Peyer's patch (tissue), 4 donors: ENCODE data around the gene TNFSF18. TPM values are rescaled to one million over a fixed set of nuclear protein-coding genes. Genes with fewer than 3 reads are reported as not detected.

Experiments
- DNase-seq, 3 donors: peaks; one replicate each; pipeline ENCODE4 v3.0.0-alpha.2; 2017 to 2019
- H3K27ac ChIP-seq, 4 donors: fragments of 200-600 bp; sonication (generic); one replicate each; pipeline ENCODE4 v1.5.1; 2016 to 2019
- H3K27me3 ChIP-seq, 2 donors: fragments of 200-600 bp; sonication (generic); one replicate each; pipeline ENCODE4 v1.5.1; 2019
- H3K36me3 ChIP-seq, 3 donors: fragments of 200-600 bp; sonication (generic); one replicate each; pipeline ENCODE4 v1.5.1; 2016 to 2019
- H3K4me1 ChIP-seq, 4 donors: fragments of 200-600 bp; sonication (generic); one replicate each; pipeline ENCODE4 v1.5.1; 2016 to 2019
- H3K4me3 ChIP-seq, 4 donors: fragments of 200-600 bp; sonication (generic); 1 replicate in 3 of 4; 2 replicates in 1 of 4; pipeline ENCODE4 v1.5.1; 2016 to 2019; ENCODE audit warnings: mild to moderate bottlenecking in 1 of 4
- H3K9me3 ChIP-seq, 4 donors: fragments of 200-600 bp; sonication (generic); one replicate each; pipeline ENCODE4 v1.5.1; 2016 to 2019; ENCODE audit warnings: mild to moderate bottlenecking in 1 of 4
- CTCF ChIP-seq, 6 experiments: fragments of 450-650 bp in 4 of 6; fragments of 200-600 bp in 2 of 6; sonication (generic) in 1 of 6; IDR thresholded peaks; one replicate each; pipeline ENCODE4 v1.5.1; 2017 to 2019; ENCODE audit warnings: antibody characterized with exemption in 6 of 6, mild to moderate bottlenecking in 3 of 6, moderate library complexity in 1 of 6
- POLR2A ChIP-seq, 2 donors: fragments of 450-650 bp; IDR thresholded peaks; one replicate each; pipeline ENCODE4 v1.5.1; 2017; ENCODE audit warnings: antibody characterized with exemption in 2 of 2, mild to moderate bottlenecking in 2 of 2, moderate library complexity in 2 of 2
- total RNA-seq, 4 donors: library from RNA; depleted of rRNA; stranded (reverse); fragments of >200 nt; gene quantifications; one replicate each; pipeline ENCODE4 v1.1.0, GENCODE V29; 2016

TNFSF18 gene
- total RNA-seq, 4 donors from 2014 or later, result not detected

- TF ChIP-seq CTCF (IDR thresholded peaks at IDR 0.05) (no peak), POLR2A (IDR thresholded peaks at IDR 0.05) (no peak)
Observed at GRCh38 chr1:173063171-173063570, 12.4 kb upstream of the TNFSF18 start.

GRCh38 chr1:173062150-173062938, 11.6 kb upstream of the TNFSF18 start:
- H3K4me3 ChIP-seq, result no peak overlapping the region
- no peak for TF ChIP-seq CTCF (IDR thresholded peaks at IDR 0.05)
- no peak for TF ChIP-seq POLR2A (IDR thresholded peaks at IDR 0.05)
- no peak overlapping the region for H3K27ac ChIP-seq
- H3K4me1 ChIP-seq, result no peaks in the 10 kb centered on the region
- H3K9me3 ChIP-seq, result no peaks in the 10 kb centered on the region
- DNase-seq, result no peak
- no peaks in the 10 kb centered on the region for H3K36me3 ChIP-seq
- no peaks in the 10 kb centered on the region for H3K27me3 ChIP-seq

More at GRCh38 chr1:173063171-173063570, 12.4 kb upstream of the TNFSF18 start:
- Histone ChIP-seq H3K27ac (no peak overlapping the region), H3K27me3 (no peaks in the 10 kb centered on the region), H3K4me1 (no peaks in the 10 kb centered on the region), H3K4me3 (no peak overlapping the region), H3K36me3 (no peaks in the 10 kb centered on the region), H3K9me3 (no peaks in the 10 kb centered on the region)
- no peak for DNase-seq

GRCh38 chr1:173058556-173058955, 7.8 kb upstream of the TNFSF18 start:
- H3K27me3 ChIP-seq, result no peaks in the 10 kb centered on the region
- H3K9me3 ChIP-seq, result no peaks in the 10 kb centered on the region
- no peak overlapping the region for H3K27ac ChIP-seq
- H3K36me3 ChIP-seq, result no peaks in the 10 kb centered on the region
- H3K4me3 ChIP-seq, result no peak overlapping the region
- H3K4me1 ChIP-seq, result no peaks in the 10 kb centered on the region
- TF ChIP-seq CTCF (IDR thresholded peaks at IDR 0.05), result no peak
- TF ChIP-seq POLR2A (IDR thresholded peaks at IDR 0.05), result no peak
- no peak for DNase-seq

GRCh38 chr1:173057984-173058383, 7.2 kb upstream of the TNFSF18 start:
- no peaks in the 10 kb centered on the region for H3K9me3 ChIP-seq
- no peaks in the 10 kb centered on the region for H3K27me3 ChIP-seq
- no peaks in the 10 kb centered on the region for H3K36me3 ChIP-seq
- TF ChIP-seq CTCF (IDR thresholded peaks at IDR 0.05), result no peak
- no peak for TF ChIP-seq POLR2A (IDR thresholded peaks at IDR 0.05)
- no peak overlapping the region for H3K4me3 ChIP-seq
- DNase-seq, result no peak
- H3K4me1 ChIP-seq, result no peaks in the 10 kb centered on the region
- no peak overlapping the region for H3K27ac ChIP-seq

- no peaks in the 10 kb centered on the region for H3K36me3 ChIP-seq
- no peaks in the 10 kb centered on the region for H3K27me3 ChIP-seq
- no peak overlapping the region for H3K4me3 ChIP-seq
- TF ChIP-seq POLR2A (IDR thresholded peaks at IDR 0.05) (no peak), CTCF (IDR thresholded peaks at IDR 0.05) (no peak)
- H3K9me3 ChIP-seq, result no peaks in the 10 kb centered on the region
- H3K4me1 ChIP-seq, result no peaks in the 10 kb centered on the region
- no peak overlapping the region for H3K27ac ChIP-seq
- DNase-seq, result no peak
Observed at GRCh38 chr1:173056365-173056764, 5.6 kb upstream of the TNFSF18 start.
